ENCODE results near the gene MAP3K2. TPM values are rescaled to one million over a fixed set of nuclear protein-coding genes. Genes with fewer than 3 reads are reported as not detected.

Gene MAP3K2
- total RNA-seq, 4 donors from 2014 or later, result 29.4 to 49.1 (median 44.0) TPM

DNA sequence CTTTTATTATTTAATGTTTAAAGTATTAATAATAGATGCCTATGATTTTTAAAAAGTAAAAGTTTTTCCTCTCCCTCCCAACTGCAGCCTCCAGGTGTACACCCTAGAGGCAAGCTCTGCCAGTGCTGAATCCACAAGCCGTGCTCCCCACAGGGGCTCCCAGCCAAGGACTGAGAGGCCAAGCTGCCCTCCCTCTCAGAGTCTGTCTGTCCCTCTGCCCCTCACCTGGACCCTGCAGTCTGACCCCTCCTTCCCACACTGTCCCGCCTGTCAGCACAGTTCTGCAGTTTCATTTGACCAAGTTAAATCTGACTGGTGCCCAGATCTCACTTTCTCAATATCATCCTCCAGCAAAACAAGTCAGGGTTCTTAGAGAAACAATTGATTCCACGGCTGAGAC, 15.7 kb upstream of the MAP3K2 start:
- no peaks in the 10 kb centered on the region for H3K36me3 ChIP-seq
- WGBS, result 62% methylated on average over 3 of the region's 3 CpGs
- H3K9me3 ChIP-seq, result no peaks in the 10 kb centered on the region
- peak in 1 of 2 donors; percentile 46 for DNase-seq (ENCODE audit: low spot score in 2 of 2)
- H3K4me1 ChIP-seq, result peaks cover 59% of the 10 kb centered on the region
- no peak for TF ChIP-seq EP300 (IDR thresholded peaks at IDR 0.05)
- TF ChIP-seq, protein P1, sequence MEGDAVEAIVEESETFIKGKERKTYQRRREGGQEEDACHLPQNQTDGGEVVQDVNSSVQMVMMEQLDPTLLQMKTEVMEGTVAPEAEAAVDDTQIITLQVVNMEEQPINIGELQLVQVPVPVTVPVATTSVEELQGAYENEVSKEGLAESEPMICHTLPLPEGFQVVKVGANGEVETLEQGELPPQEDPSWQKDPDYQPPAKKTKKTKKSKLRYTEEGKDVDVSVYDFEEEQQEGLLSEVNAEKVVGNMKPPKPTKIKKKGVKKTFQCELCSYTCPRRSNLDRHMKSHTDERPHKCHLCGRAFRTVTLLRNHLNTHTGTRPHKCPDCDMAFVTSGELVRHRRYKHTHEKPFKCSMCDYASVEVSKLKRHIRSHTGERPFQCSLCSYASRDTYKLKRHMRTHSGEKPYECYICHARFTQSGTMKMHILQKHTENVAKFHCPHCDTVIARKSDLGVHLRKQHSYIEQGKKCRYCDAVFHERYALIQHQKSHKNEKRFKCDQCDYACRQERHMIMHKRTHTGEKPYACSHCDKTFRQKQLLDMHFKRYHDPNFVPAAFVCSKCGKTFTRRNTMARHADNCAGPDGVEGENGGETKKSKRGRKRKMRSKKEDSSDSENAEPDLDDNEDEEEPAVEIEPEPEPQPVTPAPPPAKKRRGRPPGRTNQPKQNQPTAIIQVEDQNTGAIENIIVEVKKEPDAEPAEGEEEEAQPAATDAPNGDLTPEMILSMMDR (IDR thresholded peaks at IDR 0.05), result no peak
- TF ChIP-seq POLR2A (IDR thresholded peaks at IDR 0.05), result no peak
- no peak for TF ChIP-seq POLR2AphosphoS5 (IDR thresholded peaks at IDR 0.05)
- no peak overlapping the region for H3K27ac ChIP-seq
- no peaks in the 10 kb centered on the region for H3K27me3 ChIP-seq
- no peak overlapping the region for H3K4me3 ChIP-seq

DNA sequence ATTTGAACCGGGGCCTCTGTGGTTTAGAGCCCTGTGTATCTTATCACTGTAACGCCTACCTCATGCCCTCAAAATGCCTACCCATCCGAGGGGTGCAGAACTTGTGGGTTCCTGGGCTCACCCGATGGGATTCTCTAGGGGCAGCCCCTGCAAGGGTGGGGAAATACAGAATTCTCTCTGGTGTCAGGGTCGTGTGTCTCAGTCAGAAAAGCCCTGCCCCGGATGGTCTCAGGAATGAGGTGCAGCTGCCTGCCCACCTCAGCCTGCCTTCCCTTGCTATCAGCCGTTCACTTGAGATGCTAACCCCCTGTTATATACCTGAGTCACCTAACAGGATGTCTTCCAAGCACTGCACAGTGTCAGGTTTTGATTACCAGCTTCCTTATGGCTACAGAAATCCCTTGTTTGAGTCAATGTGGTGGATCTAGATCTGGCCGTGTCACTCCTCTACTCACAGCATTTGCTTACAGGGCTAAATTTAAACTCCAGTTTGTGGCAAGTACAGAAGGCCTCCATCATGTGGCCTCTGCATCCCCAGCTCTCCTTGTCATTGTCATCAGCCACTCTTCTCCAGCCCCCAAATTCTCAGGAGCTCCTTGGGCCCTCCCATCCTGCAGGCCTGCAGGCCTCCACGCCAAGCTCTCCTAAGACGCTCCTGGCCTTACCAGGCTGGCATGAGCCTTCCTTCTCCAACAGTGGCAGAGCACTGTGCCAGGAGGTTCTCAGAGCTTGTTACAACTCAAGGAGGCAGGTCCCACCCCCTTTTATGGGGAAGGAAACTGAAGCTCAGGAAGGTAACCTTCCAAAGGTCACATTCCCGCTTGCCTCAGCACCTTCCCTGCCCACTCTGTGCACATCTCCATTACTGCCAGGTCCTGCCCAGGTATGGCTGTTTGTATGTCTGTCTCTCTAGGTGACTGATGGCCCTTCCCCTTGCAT, 14.3 kb upstream of the MAP3K2 start:
- Histone ChIP-seq H3K27ac (no peak overlapping the region), H3K4me1 (peaks cover 60% of the 10 kb centered on the region), H3K27me3 (no peaks in the 10 kb centered on the region), H3K4me3 (no peak overlapping the region), H3K9me3 (no peaks in the 10 kb centered on the region), H3K36me3 (no peaks in the 10 kb centered on the region)
- DNase-seq (ENCODE audit: low spot score in 2 of 2), result peak in 1 of 2 donors; percentile 44
- no peak for TF ChIP-seq POLR2AphosphoS5 (IDR thresholded peaks at IDR 0.05)
- no peak for TF ChIP-seq POLR2A (IDR thresholded peaks at IDR 0.05)
- 64% methylated on average over 9 of the region's 11 CpGs for WGBS

DNA sequence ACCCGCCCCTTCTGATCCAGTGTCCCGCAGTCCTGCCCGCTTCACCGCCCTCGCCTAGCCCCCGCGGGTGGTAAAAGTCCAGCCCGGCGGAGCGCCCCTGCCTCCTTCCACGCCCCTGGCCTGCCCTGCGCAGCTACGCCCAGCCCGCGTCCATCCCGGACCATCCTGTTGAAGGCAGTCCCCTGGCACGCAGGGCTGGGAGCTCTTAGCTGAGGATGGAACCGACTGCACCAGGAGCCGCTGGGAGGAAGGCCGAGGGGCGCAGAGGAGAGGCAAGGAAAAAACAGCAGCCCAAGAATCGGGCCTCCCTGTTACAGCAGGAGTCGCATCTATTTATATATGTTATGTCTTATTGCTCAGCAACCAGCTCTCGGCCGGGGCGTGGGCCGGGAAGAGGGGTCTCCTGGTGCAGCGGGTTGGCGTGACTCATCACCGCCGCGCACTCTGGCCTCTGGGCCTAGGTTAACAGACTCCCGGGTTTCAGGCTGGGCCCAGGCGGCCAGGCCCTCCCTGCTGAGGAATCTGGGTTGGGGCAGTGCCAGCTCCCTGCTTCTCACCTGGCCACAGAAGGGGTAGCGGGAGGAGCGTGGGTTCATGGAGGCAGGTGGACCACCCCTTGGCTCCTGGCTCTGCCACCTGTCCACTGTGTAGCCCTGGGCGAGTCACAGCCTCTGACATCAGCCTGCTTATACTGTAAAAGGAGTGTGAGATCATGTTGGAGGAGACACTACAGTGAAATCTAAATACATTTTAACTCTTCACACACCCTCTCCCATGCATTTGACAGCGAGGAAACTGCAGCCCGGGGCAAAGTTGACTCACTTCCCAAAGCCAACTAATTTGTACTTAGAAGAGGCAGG, 13.4 kb upstream of the MAP3K2 start:
- peaks cover 53% of the 10 kb centered on the region for H3K4me1 ChIP-seq
- H3K9me3 ChIP-seq, result no peaks in the 10 kb centered on the region
- no peak overlapping the region for H3K4me3 ChIP-seq
- peak overlapping the region; percentile 24 for H3K27ac ChIP-seq
- no peaks in the 10 kb centered on the region for H3K27me3 ChIP-seq
- TF ChIP-seq EP300 (IDR thresholded peaks at IDR 0.05), result no peak
- TF ChIP-seq POLR2AphosphoS5 (IDR thresholded peaks at IDR 0.05), result no peak
- TF ChIP-seq, protein P1 (IDR thresholded peaks at IDR 0.05), result no peak
- no peak for TF ChIP-seq POLR2A (IDR thresholded peaks at IDR 0.05)
- WGBS, result 31% methylated on average over 14 of the region's 39 CpGs
- peak in 1 of 2 donors; percentile 65 for DNase-seq (ENCODE audit: low spot score in 2 of 2)
- H3K36me3 ChIP-seq, result no peaks in the 10 kb centered on the region

DNA sequence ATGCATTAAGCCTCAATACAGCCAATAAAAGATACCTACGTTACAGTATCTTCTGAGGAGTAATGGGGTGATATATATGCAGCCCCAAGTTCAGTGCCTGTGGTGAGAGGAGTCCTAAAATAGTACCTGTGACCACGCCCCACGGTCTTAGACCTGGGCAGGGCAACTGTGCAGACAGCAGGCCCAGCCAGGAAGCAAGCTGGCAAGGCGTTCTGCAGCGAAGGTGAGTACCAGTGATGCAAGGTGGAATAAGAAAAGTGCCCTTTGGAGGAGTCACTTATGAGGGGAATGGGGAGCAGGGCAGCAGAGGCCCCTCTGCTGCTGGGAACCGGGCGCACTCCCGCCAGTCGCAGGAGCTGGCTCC, 12.7 kb upstream of the MAP3K2 start:
- DNase-seq (ENCODE audit: low spot score in 2 of 2), result peak in 1 of 2 donors; percentile 57
- Histone ChIP-seq H3K9me3 (no peaks in the 10 kb centered on the region), H3K36me3 (no peaks in the 10 kb centered on the region), H3K27ac (no peak overlapping the region), H3K27me3 (no peaks in the 10 kb centered on the region), H3K4me3 (no peak overlapping the region), H3K4me1 (peaks cover 50% of the 10 kb centered on the region)
- TF ChIP-seq POLR2A (IDR thresholded peaks at IDR 0.05), result no peak
- TF ChIP-seq EP300 (IDR thresholded peaks at IDR 0.05), result no peak
- no peak for TF ChIP-seq POLR2AphosphoS5 (IDR thresholded peaks at IDR 0.05)
- TF ChIP-seq, protein P1 (IDR thresholded peaks at IDR 0.05), result no peak
- WGBS, result 40% methylated on average over 5 of the region's 9 CpGs

DNA sequence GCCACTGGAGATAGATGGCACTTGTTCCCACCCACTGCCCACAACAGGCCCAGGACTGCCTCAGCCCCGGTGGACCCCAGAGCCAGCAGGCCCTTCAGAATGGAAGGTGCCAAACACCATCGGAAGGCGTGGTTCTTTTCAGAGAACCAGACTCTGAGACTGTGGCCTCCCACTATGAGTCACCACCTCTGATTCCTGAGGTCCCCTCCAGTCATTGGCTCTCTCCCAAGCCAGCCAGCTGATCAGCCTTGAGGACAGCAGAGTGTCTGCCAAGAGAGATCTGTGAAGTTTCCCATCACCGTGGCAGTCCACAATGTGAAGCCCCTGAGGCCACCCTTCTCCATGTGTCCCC, 10.4 kb upstream of the MAP3K2 start:
- Histone ChIP-seq H3K36me3 (no peaks in the 10 kb centered on the region), H3K27ac (peak overlapping the region; percentile 27), H3K4me3 (no peak overlapping the region), H3K9me3 (no peaks in the 10 kb centered on the region), H3K4me1 (peaks cover 45% of the 10 kb centered on the region), H3K27me3 (no peaks in the 10 kb centered on the region)
- TF ChIP-seq POLR2A (IDR thresholded peaks at IDR 0.05) (no peak), POLR2AphosphoS5 (IDR thresholded peaks at IDR 0.05) (no peak), EP300 (IDR thresholded peaks at IDR 0.05) (no peak)
- TF ChIP-seq, protein P1 (IDR thresholded peaks at IDR 0.05), result no peak
- peak; percentile 86 to 94 for DNase-seq (ENCODE audit: low spot score in 2 of 2)
- WGBS, result 0% methylated on average over 4 of the region's 4 CpGs

Measured in suprapubic skin (tissue), 4 donors.